ENCODE results near the gene PDZRN4.

DNA sequence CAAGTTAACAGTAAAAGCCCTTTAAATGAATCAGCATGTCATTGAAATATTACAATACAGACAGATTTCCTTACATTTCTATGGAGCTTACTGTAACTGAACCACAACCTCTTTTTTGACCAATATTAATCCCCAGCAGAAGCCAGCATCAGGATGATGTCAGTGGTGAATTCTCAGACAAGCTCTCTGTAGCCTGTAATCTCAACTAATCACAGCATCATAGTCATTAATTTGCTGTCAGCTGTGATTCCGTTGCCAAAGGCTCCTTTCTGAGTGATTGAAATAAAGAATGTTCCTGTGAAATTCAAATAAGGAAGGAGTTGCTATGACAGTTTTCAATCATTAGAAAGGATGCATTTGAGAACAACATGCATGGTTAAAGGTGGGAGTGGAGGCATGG, 323.1 kb downstream of the PDZRN4 start:
- no peak for TF ChIP-seq CTCF (IDR thresholded peaks at IDR 0.05)
- no peak for TF ChIP-seq POLR2A (IDR thresholded peaks at IDR 0.05)
